ENCODE results near the gene CYP19A1.

Gene CYP19A1

GRCh38 chr15:51270706-51271105, 67.7 kb downstream of the CYP19A1 start:
- Histone ChIP-seq H3K79me2 (ENCODE audit: low read length) (no peaks in the 10 kb centered on the region), H3K27me3 (ENCODE audit: low read depth, low read length) (peaks cover 16% of the 10 kb centered on the region), H3K4me1 (ENCODE audit: low read length) (no peaks in the 10 kb centered on the region), H2AFZ (ENCODE audit: low read depth, low read length) (no peak overlapping the region), H3K27ac (ENCODE audit: low read length) (no peak overlapping the region), H3K36me3 (replicated peaks; ENCODE audit: low read depth, low read length) (no peaks in the 10 kb centered on the region), H3K9me3 (ENCODE audit: insufficient read depth, low read length) (no peaks in the 10 kb centered on the region), H4K20me1 (ENCODE audit: insufficient read depth, low read length) (no peaks in the 10 kb centered on the region), H3K4me3 (ENCODE audit: low read length) (no peak overlapping the region), H3K4me2 (ENCODE audit: low read length) (no peak overlapping the region), H3K9ac (ENCODE audit: low read length) (no peak overlapping the region)
- TF ChIP-seq EZH2phosphoT487 (IDR thresholded peaks at IDR 0.05; ENCODE audit: low read depth): no peak
- no peak for TF ChIP-seq CTCF (IDR thresholded peaks at IDR 0.05; ENCODE audit: low read depth, low read length)

DNA sequence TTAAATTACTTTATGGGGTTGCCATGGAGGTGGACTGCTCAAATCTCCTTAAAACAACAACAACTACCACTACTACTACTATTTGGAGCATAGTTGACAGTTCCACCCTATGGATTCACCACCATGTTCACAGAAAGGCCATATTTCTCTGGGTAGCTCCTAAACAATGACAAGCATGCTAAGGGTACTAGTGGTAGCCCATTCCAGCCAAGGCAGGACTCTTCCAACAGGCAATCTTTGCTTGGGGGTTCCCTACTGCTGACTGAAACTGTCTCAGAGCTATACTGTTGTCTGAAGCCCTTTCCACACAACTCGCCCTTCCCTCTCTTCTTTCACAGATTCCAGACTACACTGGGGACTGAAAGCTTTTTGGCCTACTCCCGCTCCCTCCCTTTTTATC, 68.9 kb downstream of the CYP19A1 start:
- Histone ChIP-seq H3K9me3 (ENCODE audit: insufficient read depth, low read length) (no peaks in the 10 kb centered on the region), H3K4me1 (ENCODE audit: low read length) (no peaks in the 10 kb centered on the region), H3K27me3 (ENCODE audit: low read depth, low read length) (peaks cover 11% of the 10 kb centered on the region; the same call in 1 of the 2 replicates), H3K9ac (ENCODE audit: low read length) (no peak overlapping the region), H3K79me2 (ENCODE audit: low read length) (no peaks in the 10 kb centered on the region), H3K4me3 (ENCODE audit: low read length) (no peak overlapping the region), H3K4me2 (ENCODE audit: low read length) (no peak overlapping the region), H4K20me1 (ENCODE audit: insufficient read depth, low read length) (no peaks in the 10 kb centered on the region), H3K36me3 (replicated peaks; ENCODE audit: low read depth, low read length) (no peaks in the 10 kb centered on the region), H3K27ac (ENCODE audit: low read length) (no peak overlapping the region), H2AFZ (ENCODE audit: low read depth, low read length) (no peak overlapping the region)
- TF ChIP-seq CTCF (IDR thresholded peaks at IDR 0.05; ENCODE audit: low read depth, low read length): no peak
- no peak for TF ChIP-seq EZH2phosphoT487 (IDR thresholded peaks at IDR 0.05; ENCODE audit: low read depth)

DNA sequence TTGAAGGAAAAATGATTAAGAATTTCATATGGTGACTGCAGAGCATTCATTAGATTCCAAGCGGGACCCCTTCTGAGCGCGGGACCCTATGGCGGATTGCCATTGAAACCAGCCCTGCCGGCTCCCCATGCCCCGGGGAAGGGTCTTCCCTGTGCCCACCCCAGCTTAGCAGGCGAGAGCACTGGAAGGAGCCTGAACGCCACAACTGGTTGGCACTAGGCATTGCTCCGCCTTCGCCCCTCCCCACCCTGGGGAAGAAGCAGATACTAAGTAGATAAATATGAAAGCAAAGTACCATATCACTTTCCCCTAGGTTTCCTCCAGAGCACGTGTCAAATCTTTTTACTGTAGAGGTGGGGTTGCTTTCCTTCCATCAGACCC, 70.7 kb downstream of the CYP19A1 start:
- Histone ChIP-seq H3K79me2 (ENCODE audit: low read length) (no peaks in the 10 kb centered on the region), H3K4me1 (ENCODE audit: low read length) (no peaks in the 10 kb centered on the region), H3K4me3 (ENCODE audit: low read length) (no peak overlapping the region), H3K9me3 (ENCODE audit: insufficient read depth, low read length) (0 out of 2 replicates have a peak, but pooled peaks cover 1% of the 10 kb centered on the region), H3K27ac (ENCODE audit: low read length) (no peak overlapping the region), H4K20me1 (ENCODE audit: insufficient read depth, low read length) (no peaks in the 10 kb centered on the region), H3K4me2 (ENCODE audit: low read length) (no peak overlapping the region), H3K9ac (ENCODE audit: low read length) (no peak overlapping the region), H3K36me3 (replicated peaks; ENCODE audit: low read depth, low read length) (peaks cover under 1% of the 10 kb centered on the region), H2AFZ (ENCODE audit: low read depth, low read length) (no peak overlapping the region), H3K27me3 (ENCODE audit: low read depth, low read length) (peaks cover 18% of the 10 kb centered on the region; the same call in 1 of the 2 replicates)
- TF ChIP-seq CTCF (IDR thresholded peaks at IDR 0.05; ENCODE audit: low read depth, low read length) (no peak), EZH2phosphoT487 (IDR thresholded peaks at IDR 0.05; ENCODE audit: low read depth) (no peak)

- Histone ChIP-seq H3K27me3 (ENCODE audit: low read depth, low read length) (peaks cover 21% of the 10 kb centered on the region; the same call in 1 of the 2 replicates), H3K36me3 (replicated peaks; ENCODE audit: low read depth, low read length) (peaks cover 5% of the 10 kb centered on the region), H3K9me3 (ENCODE audit: insufficient read depth, low read length) (0 out of 2 replicates have a peak, but pooled peaks cover 5% of the 10 kb centered on the region), H3K4me1 (ENCODE audit: low read length) (no peaks in the 10 kb centered on the region), H3K27ac (ENCODE audit: low read length) (no peak overlapping the region), H3K4me3 (ENCODE audit: low read length) (no peak overlapping the region), H4K20me1 (ENCODE audit: insufficient read depth, low read length) (no peaks in the 10 kb centered on the region), H3K9ac (ENCODE audit: low read length) (no peak overlapping the region), H3K4me2 (ENCODE audit: low read length) (no peak overlapping the region), H3K79me2 (ENCODE audit: low read length) (no peaks in the 10 kb centered on the region), H2AFZ (ENCODE audit: low read depth, low read length) (no peak overlapping the region)
- TF ChIP-seq EZH2phosphoT487 (IDR thresholded peaks at IDR 0.05; ENCODE audit: low read depth) (no peak), CTCF (IDR thresholded peaks at IDR 0.05; ENCODE audit: low read depth, low read length) (no peak)
Measured at GRCh38 chr15:51267051-51267702, 71.2 kb downstream of the CYP19A1 start.

Data from OCI-LY3 (cell line).